ENCODE results near the gene FGFR1OP2.

GRCh38 chr12:26979733-26980132, 41.5 kb downstream of the FGFR1OP2 start:
- no peak for TF ChIP-seq POLR2A (IDR thresholded peaks at IDR 0.05)
- no peak for TF ChIP-seq CTCF (IDR thresholded peaks at IDR 0.05)

Measured in body of pancreas (tissue), 4 donors.